Measurements from ENCODE around the gene FGD3. TPM values are rescaled to one million over a fixed set of nuclear protein-coding genes. Genes with fewer than 3 reads are reported as not detected.

The FGD3 gene
- total and polyA plus RNA-seq, 3 donors from 2014 or later = 12.8 to 14.3 (median 14.0) TPM

DNA sequence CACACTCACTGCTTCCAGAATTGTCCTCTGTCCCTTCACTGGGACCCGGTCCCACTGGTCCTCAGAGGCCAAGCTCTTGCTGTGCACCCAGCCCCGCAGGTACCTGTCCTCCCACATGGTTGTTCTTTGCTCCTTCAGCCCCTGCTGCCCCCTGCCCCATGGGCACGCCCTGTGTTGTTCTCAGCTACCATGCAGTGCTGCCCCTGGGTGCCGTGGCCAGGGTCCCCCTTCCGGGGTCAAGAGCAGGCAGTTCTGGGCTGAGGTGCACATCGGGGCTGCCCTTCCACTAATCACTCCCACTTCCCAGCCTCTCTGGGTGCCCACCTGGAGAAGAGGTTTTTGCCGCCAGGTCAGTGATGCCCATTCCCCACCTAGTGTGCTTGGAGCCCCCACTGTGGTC, 79.3 kb downstream of the FGD3 start:
- Histone ChIP-seq H3K9me3 (no peaks in the 10 kb centered on the region), H3K27ac (no peak overlapping the region), H3K4me3 (no peak overlapping the region), H3K27me3 (no peaks in the 10 kb centered on the region), H3K36me3 (ENCODE audit: low read depth, missing control alignments) (no peaks in the 10 kb centered on the region), H3K4me1 (peaks cover 5% of the 10 kb centered on the region)
- intact Hi-C loops (cut with DNase I; ENCODE audit: low total_unique reads) = no loop called here
- 91 to 98% methylated on average over 6 to 7 of the region's 7 CpGs for WGBS, 2 donors
- no peak for TF ChIP-seq POLR2A (IDR thresholded peaks at IDR 0.05)
- TF ChIP-seq, protein P1, sequence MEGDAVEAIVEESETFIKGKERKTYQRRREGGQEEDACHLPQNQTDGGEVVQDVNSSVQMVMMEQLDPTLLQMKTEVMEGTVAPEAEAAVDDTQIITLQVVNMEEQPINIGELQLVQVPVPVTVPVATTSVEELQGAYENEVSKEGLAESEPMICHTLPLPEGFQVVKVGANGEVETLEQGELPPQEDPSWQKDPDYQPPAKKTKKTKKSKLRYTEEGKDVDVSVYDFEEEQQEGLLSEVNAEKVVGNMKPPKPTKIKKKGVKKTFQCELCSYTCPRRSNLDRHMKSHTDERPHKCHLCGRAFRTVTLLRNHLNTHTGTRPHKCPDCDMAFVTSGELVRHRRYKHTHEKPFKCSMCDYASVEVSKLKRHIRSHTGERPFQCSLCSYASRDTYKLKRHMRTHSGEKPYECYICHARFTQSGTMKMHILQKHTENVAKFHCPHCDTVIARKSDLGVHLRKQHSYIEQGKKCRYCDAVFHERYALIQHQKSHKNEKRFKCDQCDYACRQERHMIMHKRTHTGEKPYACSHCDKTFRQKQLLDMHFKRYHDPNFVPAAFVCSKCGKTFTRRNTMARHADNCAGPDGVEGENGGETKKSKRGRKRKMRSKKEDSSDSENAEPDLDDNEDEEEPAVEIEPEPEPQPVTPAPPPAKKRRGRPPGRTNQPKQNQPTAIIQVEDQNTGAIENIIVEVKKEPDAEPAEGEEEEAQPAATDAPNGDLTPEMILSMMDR (IDR thresholded peaks at IDR 0.05) = no peak
- DNase-seq = no peak

DNA sequence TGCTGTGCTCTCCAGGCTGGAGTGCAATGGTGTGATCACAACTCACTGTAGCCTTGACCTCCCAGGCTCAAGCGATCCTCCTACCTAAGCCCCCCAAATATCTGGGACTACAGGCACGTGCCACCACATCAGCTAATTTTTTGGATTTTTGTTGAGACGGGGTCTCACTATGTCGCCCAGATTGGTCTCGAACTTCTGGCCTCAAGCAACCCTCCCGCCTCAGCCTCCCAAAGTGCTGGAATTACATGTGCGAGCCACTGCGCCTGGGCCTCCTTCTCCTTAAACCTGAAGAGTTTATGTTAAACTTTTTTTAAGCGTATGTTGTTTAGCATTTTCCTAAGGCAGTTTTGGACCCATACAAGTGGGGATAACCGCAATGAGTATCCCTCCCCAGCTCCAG, 80.4 kb downstream of the FGD3 start:
- no peak for DNase-seq
- Histone ChIP-seq H3K27ac (no peak overlapping the region), H3K4me1 (peaks cover 10% of the 10 kb centered on the region), H3K9me3 (no peaks in the 10 kb centered on the region), H3K36me3 (ENCODE audit: low read depth, missing control alignments) (no peaks in the 10 kb centered on the region), H3K27me3 (no peaks in the 10 kb centered on the region), H3K4me3 (no peak overlapping the region)
- 95 to 97% methylated on average over 10 of the region's 10 CpGs for WGBS, 2 donors
- TF ChIP-seq POLR2A (IDR thresholded peaks at IDR 0.05) = no peak
- TF ChIP-seq, protein P1 (IDR thresholded peaks at IDR 0.05) = no peak
- intact Hi-C loops (cut with DNase I; ENCODE audit: low total_unique reads) = no loop called here

DNA sequence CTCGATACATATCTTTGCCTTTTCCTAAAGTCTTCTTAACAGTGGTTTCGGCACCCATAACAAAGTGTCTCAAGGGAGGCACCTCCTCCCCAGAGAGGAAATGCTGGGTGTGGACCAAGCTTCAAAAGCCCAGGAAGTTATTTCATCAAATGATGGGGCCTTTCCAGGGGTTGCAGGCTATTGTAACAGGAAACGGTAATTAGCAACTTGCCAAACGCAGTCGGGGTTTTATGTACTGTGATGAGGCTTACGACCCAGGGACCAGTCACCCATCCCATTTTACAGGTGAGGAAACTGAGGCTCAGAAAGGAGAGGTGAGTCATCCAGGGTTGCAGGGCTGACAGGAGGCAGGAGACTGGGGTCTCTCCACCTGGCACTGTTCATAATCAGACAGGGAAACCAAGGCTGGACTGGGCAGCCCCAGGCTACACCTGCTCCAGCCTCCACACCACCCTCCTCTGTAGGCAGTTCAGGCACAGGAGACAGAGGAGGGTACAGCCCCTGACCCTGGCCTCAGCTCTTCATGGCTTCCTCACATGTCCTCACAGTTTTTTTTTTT, 81.2 kb downstream of the FGD3 start:
- no peaks in the 10 kb centered on the region for H3K9me3 ChIP-seq
- no peak overlapping the region for H3K4me3 ChIP-seq
- DNase-seq = no peak
- no peak overlapping the region for H3K27ac ChIP-seq
- no peaks in the 10 kb centered on the region for H3K36me3 ChIP-seq (ENCODE audit: low read depth, missing control alignments)
- H3K27me3 ChIP-seq = no peaks in the 10 kb centered on the region
- peaks cover 15% of the 10 kb centered on the region for H3K4me1 ChIP-seq
- intact Hi-C loops (cut with DNase I; ENCODE audit: low total_unique reads) = no loop called here
- WGBS, 2 donors = 62 to 65% methylated on average over 6 of the region's 6 CpGs
- TF ChIP-seq, protein P1 (IDR thresholded peaks at IDR 0.05) = no peak
- TF ChIP-seq POLR2A (IDR thresholded peaks at IDR 0.05) = no peak

DNA sequence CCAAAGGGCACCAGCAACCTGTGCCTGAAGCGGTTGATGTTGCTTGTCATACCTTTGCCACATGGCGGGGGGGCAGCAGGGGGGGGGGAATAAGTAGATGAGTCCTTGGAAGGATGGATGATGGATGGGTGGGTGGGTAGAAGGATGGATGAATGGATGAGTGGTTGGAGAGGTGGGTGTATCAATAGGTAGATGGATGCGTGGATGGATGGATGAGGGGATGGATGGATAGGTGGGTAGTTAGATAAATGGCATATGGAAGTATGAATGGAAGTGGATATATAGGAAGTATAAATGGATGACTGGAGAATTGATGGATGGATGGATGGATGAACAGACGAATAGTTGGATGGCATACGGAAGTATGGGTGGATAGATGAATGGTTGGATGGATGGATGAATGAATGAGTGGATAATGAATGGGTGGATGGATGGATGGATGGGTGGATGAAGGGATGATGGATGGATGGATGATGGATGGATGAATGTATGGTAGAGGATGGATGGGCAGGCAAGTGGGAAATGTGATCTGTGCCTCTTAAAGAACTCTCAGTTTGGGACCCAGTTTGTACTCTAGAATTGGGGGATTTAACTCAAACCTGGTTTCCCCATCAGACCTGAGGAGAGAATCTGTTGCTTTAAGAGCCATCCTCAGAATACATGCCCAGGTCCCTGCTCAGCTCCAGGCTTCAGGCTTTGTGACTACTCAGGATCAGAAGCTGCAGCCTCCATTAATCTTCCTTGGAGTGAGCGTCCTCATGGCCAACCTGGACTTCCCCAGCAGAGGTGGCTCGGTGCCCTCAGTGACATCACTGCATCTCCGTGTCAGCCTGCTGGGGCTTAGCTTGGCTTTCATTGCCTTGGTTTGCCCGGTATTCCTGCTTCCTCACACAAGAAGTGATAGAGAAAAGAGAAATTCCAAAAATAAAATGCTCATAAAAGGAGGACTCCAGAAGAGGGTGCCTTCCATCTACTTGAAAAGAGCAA, 83.6 kb downstream of the FGD3 start:
- Histone ChIP-seq H3K9me3 (no peaks in the 10 kb centered on the region), H3K27me3 (no peaks in the 10 kb centered on the region), H3K4me1 (peaks cover 11% of the 10 kb centered on the region), H3K27ac (no peak overlapping the region), H3K36me3 (ENCODE audit: low read depth, missing control alignments) (no peaks in the 10 kb centered on the region), H3K4me3 (no peak overlapping the region)
- TF ChIP-seq, protein P1 (IDR thresholded peaks at IDR 0.05) = no peak
- no peak for TF ChIP-seq POLR2A (IDR thresholded peaks at IDR 0.05)
- DNase-seq = no peak
- intact Hi-C loops (cut with DNase I; ENCODE audit: low total_unique reads) = no loop called here
- WGBS, 2 donors = 79 to 85% methylated on average over 8 to 9 of the region's 9 CpGs

Data from testis (tissue), 3 donors.